ENCODE results near the gene EPO.

The EPO gene

DNA sequence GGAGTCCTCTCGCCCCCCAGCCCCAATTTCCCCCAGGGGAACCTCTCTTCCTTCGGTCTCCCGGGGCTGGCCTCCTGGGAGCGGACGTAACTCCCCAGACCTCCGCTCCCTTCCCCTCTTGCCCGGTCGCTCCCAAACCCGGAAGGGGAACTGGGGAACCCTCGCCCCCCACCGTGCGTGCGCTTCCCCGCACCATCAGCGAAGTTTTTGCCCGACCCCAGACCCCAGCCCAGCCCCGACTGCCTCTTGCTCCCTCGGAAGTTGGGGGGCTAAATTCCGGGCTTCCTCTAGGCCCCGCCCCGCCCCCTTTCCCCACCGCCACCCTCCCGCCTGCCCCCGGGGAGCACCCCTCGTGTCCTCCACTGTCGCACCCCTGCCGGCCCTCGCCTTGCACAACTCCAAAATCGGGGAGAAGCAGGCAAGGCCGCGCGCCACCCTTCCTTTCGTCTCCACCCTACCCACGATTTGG, 46.3 kb upstream of the EPO start:
- Histone ChIP-seq H3K9ac (ENCODE audit: low read depth, low read length, poor library complexity, severe bottlenecking) (peak overlapping the region; percentile 93), H3K4me3 (ENCODE audit: low read length, poor library complexity, severe bottlenecking) (peak overlapping the region; percentile 95), H3K9me3 (ENCODE audit: insufficient read depth, low read depth, low read length) (no peaks in the 10 kb centered on the region), H3K27me3 (ENCODE audit: insufficient read depth, low read length, poor library complexity, severe bottlenecking) (no peaks in the 10 kb centered on the region), H3K36me3 (ENCODE audit: insufficient read depth, low read length) (peaks cover 25% of the 10 kb centered on the region; the same call in 1 of the 2 replicates), H3K4me2 (ENCODE audit: low read depth, low read length, poor library complexity, severe bottlenecking) (peak overlapping the region; percentile 97), H3F3A (ENCODE audit: low read depth) (no peaks in the 10 kb centered on the region), H3K9me2 (replicated peaks; ENCODE audit: low read depth, low read length) (no peaks in the 10 kb centered on the region), H4K20me1 (ENCODE audit: insufficient read depth, low read length, poor library complexity, severe bottlenecking) (peaks cover 45% of the 10 kb centered on the region), H3K4me1 (ENCODE audit: insufficient read depth, low read length, poor library complexity, severe bottlenecking) (peaks cover 7% of the 10 kb centered on the region), H3K79me2 (ENCODE audit: insufficient read depth, low read length) (peaks cover 38% of the 10 kb centered on the region), H2AFZ (ENCODE audit: low read length) (peak overlapping the region; percentile 93)
- no peak for TF ChIP-seq EZH2phosphoT487 (IDR thresholded peaks at IDR 0.05; ENCODE audit: borderline replicate concordance)
- TF ChIP-seq, protein P1, sequence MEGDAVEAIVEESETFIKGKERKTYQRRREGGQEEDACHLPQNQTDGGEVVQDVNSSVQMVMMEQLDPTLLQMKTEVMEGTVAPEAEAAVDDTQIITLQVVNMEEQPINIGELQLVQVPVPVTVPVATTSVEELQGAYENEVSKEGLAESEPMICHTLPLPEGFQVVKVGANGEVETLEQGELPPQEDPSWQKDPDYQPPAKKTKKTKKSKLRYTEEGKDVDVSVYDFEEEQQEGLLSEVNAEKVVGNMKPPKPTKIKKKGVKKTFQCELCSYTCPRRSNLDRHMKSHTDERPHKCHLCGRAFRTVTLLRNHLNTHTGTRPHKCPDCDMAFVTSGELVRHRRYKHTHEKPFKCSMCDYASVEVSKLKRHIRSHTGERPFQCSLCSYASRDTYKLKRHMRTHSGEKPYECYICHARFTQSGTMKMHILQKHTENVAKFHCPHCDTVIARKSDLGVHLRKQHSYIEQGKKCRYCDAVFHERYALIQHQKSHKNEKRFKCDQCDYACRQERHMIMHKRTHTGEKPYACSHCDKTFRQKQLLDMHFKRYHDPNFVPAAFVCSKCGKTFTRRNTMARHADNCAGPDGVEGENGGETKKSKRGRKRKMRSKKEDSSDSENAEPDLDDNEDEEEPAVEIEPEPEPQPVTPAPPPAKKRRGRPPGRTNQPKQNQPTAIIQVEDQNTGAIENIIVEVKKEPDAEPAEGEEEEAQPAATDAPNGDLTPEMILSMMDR (conservative IDR thresholded peaks at IDR 0.05; ENCODE audit: low read length), result no peak

- H3K9me2 ChIP-seq (replicated peaks; ENCODE audit: low read depth, low read length), result no peaks in the 10 kb centered on the region
- no peak for TF ChIP-seq EZH2phosphoT487 (IDR thresholded peaks at IDR 0.05; ENCODE audit: borderline replicate concordance)
- TF ChIP-seq, protein P1 (conservative IDR thresholded peaks at IDR 0.05; ENCODE audit: low read length), result no peak
- H3K79me2 ChIP-seq (ENCODE audit: insufficient read depth, low read length), result peaks cover 38% of the 10 kb centered on the region
- H3K4me2 ChIP-seq (ENCODE audit: low read depth, low read length, poor library complexity, severe bottlenecking), result peak overlapping the region; percentile 97
- H3K4me1 ChIP-seq (ENCODE audit: insufficient read depth, low read length, poor library complexity, severe bottlenecking), result peaks cover 7% of the 10 kb centered on the region
- H3K9ac ChIP-seq (ENCODE audit: low read depth, low read length, poor library complexity, severe bottlenecking), result peak overlapping the region; percentile 93
- no peaks in the 10 kb centered on the region for H3K9me3 ChIP-seq (ENCODE audit: insufficient read depth, low read depth, low read length)
- no peaks in the 10 kb centered on the region for H3F3A ChIP-seq (ENCODE audit: low read depth)
- H4K20me1 ChIP-seq (ENCODE audit: insufficient read depth, low read length, poor library complexity, severe bottlenecking), result peaks cover 51% of the 10 kb centered on the region
- no peak overlapping the region for H2AFZ ChIP-seq (ENCODE audit: low read length)
- H3K4me3 ChIP-seq (ENCODE audit: low read length, poor library complexity, severe bottlenecking), result peak overlapping the region; percentile 95
- no peaks in the 10 kb centered on the region for H3K27me3 ChIP-seq (ENCODE audit: insufficient read depth, low read length, poor library complexity, severe bottlenecking)
- H3K36me3 ChIP-seq (ENCODE audit: insufficient read depth, low read length), result peaks cover 31% of the 10 kb centered on the region; the same call in 1 of the 2 replicates
These were observed 45.7 kb upstream of the EPO start for GRCh38 chr7:100674411-100675104.

GRCh38 chr7:100675105-100675451, 45.2 kb upstream of the EPO start:
- H3F3A ChIP-seq (ENCODE audit: low read depth), result no peaks in the 10 kb centered on the region
- no peaks in the 10 kb centered on the region for H3K9me2 ChIP-seq (replicated peaks; ENCODE audit: low read depth, low read length)
- TF ChIP-seq, protein P1 (conservative IDR thresholded peaks at IDR 0.05; ENCODE audit: low read length), result no peak
- TF ChIP-seq EZH2phosphoT487 (IDR thresholded peaks at IDR 0.05; ENCODE audit: borderline replicate concordance), result no peak
- peaks cover 36% of the 10 kb centered on the region; the same call in 1 of the 2 replicates for H3K36me3 ChIP-seq (ENCODE audit: insufficient read depth, low read length)
- H4K20me1 ChIP-seq (ENCODE audit: insufficient read depth, low read length, poor library complexity, severe bottlenecking), result peaks cover 56% of the 10 kb centered on the region
- no peak overlapping the region for H2AFZ ChIP-seq (ENCODE audit: low read length)
- peak overlapping the region; percentile 93 for H3K9ac ChIP-seq (ENCODE audit: low read depth, low read length, poor library complexity, severe bottlenecking)
- H3K4me3 ChIP-seq (ENCODE audit: low read length, poor library complexity, severe bottlenecking), result peak overlapping the region; percentile 95
- peaks cover 38% of the 10 kb centered on the region for H3K79me2 ChIP-seq (ENCODE audit: insufficient read depth, low read length)
- H3K4me1 ChIP-seq (ENCODE audit: insufficient read depth, low read length, poor library complexity, severe bottlenecking), result peaks cover 7% of the 10 kb centered on the region
- H3K4me2 ChIP-seq (ENCODE audit: low read depth, low read length, poor library complexity, severe bottlenecking), result peak overlapping the region; percentile 97
- no peaks in the 10 kb centered on the region for H3K9me3 ChIP-seq (ENCODE audit: insufficient read depth, low read depth, low read length)
- no peaks in the 10 kb centered on the region for H3K27me3 ChIP-seq (ENCODE audit: insufficient read depth, low read length, poor library complexity, severe bottlenecking)

Data from Loucy (cell line).